Measurements from ENCODE around the gene KLHL15.
"Not testable (repeated sequence)": the region's sequence is repeated elsewhere in the genome, so short reads cannot be mapped to it uniquely, and the experiment has no call there.

KLHL15 gene

GRCh38 chrX:23978491-23978890 is 48.5 kb downstream of the KLHL15 start:
- TF ChIP-seq CTCF (IDR thresholded peaks at IDR 0.05; ENCODE audit: extremely low read depth, missing control alignments) = no peak

GRCh38 chrX:23965630-23966029 is 61.4 kb downstream of the KLHL15 start:
- not testable (repeated sequence) for DNase-seq (ENCODE audit: low spot score)

More at GRCh38 chrX:23978491-23978890, 48.5 kb downstream of the KLHL15 start:
- no peak for DNase-seq (ENCODE audit: low spot score)

GRCh38 chrX:23964191-23964590 is 62.8 kb downstream of the KLHL15 start:
- no peak for DNase-seq (ENCODE audit: low spot score)
- TF ChIP-seq CTCF (IDR thresholded peaks at IDR 0.05; ENCODE audit: extremely low read depth, missing control alignments) = no peak

- no peak for TF ChIP-seq CTCF (IDR thresholded peaks at IDR 0.05; ENCODE audit: extremely low read depth, missing control alignments)
- DNase-seq (ENCODE audit: low spot score) = no peak
Observed at GRCh38 chrX:23959781-23960180, 67.2 kb downstream of the KLHL15 start.

GRCh38 chrX:23954396-23954795 is 72.6 kb downstream of the KLHL15 start:
- no peak for DNase-seq (ENCODE audit: low spot score)
- no peak for TF ChIP-seq CTCF (IDR thresholded peaks at IDR 0.05; ENCODE audit: extremely low read depth, missing control alignments)

GRCh38 chrX:23953908-23954269 is 73.1 kb downstream of the KLHL15 start:
- DNase-seq (ENCODE audit: low spot score) = no peak

GRCh38 chrX:23952984-23953907 is 73.7 kb downstream of the KLHL15 start:
- no peak for TF ChIP-seq CTCF (IDR thresholded peaks at IDR 0.05; ENCODE audit: extremely low read depth, missing control alignments)
- peak; percentile 53 for DNase-seq (ENCODE audit: low spot score)

More at GRCh38 chrX:23953908-23954269, 73.1 kb downstream of the KLHL15 start:
- no peak for TF ChIP-seq CTCF (IDR thresholded peaks at IDR 0.05; ENCODE audit: extremely low read depth, missing control alignments)

- TF ChIP-seq CTCF (IDR thresholded peaks at IDR 0.05; ENCODE audit: extremely low read depth, missing control alignments) = no peak
- DNase-seq (ENCODE audit: low spot score) = no peak
Observed at GRCh38 chrX:23952391-23952790, 74.6 kb downstream of the KLHL15 start.
